Measurements from ENCODE around the gene MEN1. TPM values are rescaled to one million over a fixed set of nuclear protein-coding genes. Genes with fewer than 3 reads are reported as not detected.

MEN1 gene
- total and polyA plus RNA-seq, 2 donors = 11.3 to 17.4 TPM

GRCh38 chr11:64765851-64766665 is 44.3 kb downstream of the MEN1 start:
- Histone ChIP-seq H3K4me3 (ENCODE audit: low read depth, low read length) (no peak overlapping the region), H3K36me3 (ENCODE audit: insufficient read depth) (peaks cover 23% of the 10 kb centered on the region), H3K4me1 (ENCODE audit: insufficient read depth) (no peaks in the 10 kb centered on the region), H3K27ac (ENCODE audit: low read depth) (no peak overlapping the region)
- WGBS = 86% methylated on average over 42 of the region's 42 CpGs
- no peak for DNase-seq (ENCODE audit: extremely low spot score)

GRCh38 chr11:64765291-64765850 is 45.0 kb downstream of the MEN1 start:
- Histone ChIP-seq H3K4me3 (ENCODE audit: low read depth, low read length) (no peak overlapping the region), H3K27ac (ENCODE audit: low read depth) (no peak overlapping the region), H3K36me3 (ENCODE audit: insufficient read depth) (peaks cover 23% of the 10 kb centered on the region), H3K4me1 (ENCODE audit: insufficient read depth) (no peaks in the 10 kb centered on the region)
- WGBS = 88% methylated on average over 30 of the region's 30 CpGs
- no peak for DNase-seq (ENCODE audit: extremely low spot score)

GRCh38 chr11:64764753-64765152 is 45.6 kb downstream of the MEN1 start:
- H3K4me3 ChIP-seq (ENCODE audit: low read depth, low read length) = no peak overlapping the region
- WGBS = 81% methylated on average over 8 of the region's 8 CpGs
- no peak overlapping the region for H3K27ac ChIP-seq (ENCODE audit: low read depth)
- H3K4me1 ChIP-seq (ENCODE audit: insufficient read depth) = no peaks in the 10 kb centered on the region
- H3K36me3 ChIP-seq (ENCODE audit: insufficient read depth) = peaks cover 20% of the 10 kb centered on the region
- no peak for DNase-seq (ENCODE audit: extremely low spot score)

GRCh38 chr11:64764040-64764611 is 46.2 kb downstream of the MEN1 start:
- H3K36me3 ChIP-seq (ENCODE audit: insufficient read depth) = peaks cover 20% of the 10 kb centered on the region
- H3K4me1 ChIP-seq (ENCODE audit: insufficient read depth) = no peaks in the 10 kb centered on the region
- no peak for DNase-seq (ENCODE audit: extremely low spot score)
- 52% methylated on average over 11 of the region's 11 CpGs for WGBS
- H3K4me3 ChIP-seq (ENCODE audit: low read depth, low read length) = no peak overlapping the region
- no peak overlapping the region for H3K27ac ChIP-seq (ENCODE audit: low read depth)

- Histone ChIP-seq H3K4me1 (ENCODE audit: insufficient read depth) (no peaks in the 10 kb centered on the region), H3K36me3 (ENCODE audit: insufficient read depth) (peaks cover 17% of the 10 kb centered on the region), H3K27ac (ENCODE audit: low read depth) (no peak overlapping the region), H3K4me3 (ENCODE audit: low read depth, low read length) (no peak overlapping the region)
- 48% methylated on average over 6 of the region's 6 CpGs for WGBS
- no peak for DNase-seq (ENCODE audit: extremely low spot score)
Measured at GRCh38 chr11:64763526-64764039, 46.8 kb downstream of the MEN1 start.

GRCh38 chr11:64762674-64763525 is 47.5 kb downstream of the MEN1 start:
- WGBS = 45% methylated on average over 13 of the region's 13 CpGs
- no peak overlapping the region for H3K27ac ChIP-seq (ENCODE audit: low read depth)
- peaks cover 12% of the 10 kb centered on the region for H3K36me3 ChIP-seq (ENCODE audit: insufficient read depth)

GRCh38 chr11:64762277-64762673 is 48.1 kb downstream of the MEN1 start:
- no peak overlapping the region for H3K27ac ChIP-seq (ENCODE audit: low read depth)
- H3K4me1 ChIP-seq (ENCODE audit: insufficient read depth) = no peaks in the 10 kb centered on the region
- WGBS = 62% methylated on average over 5 of the region's 5 CpGs
- DNase-seq (ENCODE audit: extremely low spot score) = no peak
- no peak overlapping the region for H3K4me3 ChIP-seq (ENCODE audit: low read depth, low read length)
- peaks cover 7% of the 10 kb centered on the region for H3K36me3 ChIP-seq (ENCODE audit: insufficient read depth)

More at GRCh38 chr11:64762674-64763525, 47.5 kb downstream of the MEN1 start:
- Histone ChIP-seq H3K4me1 (ENCODE audit: insufficient read depth) (no peaks in the 10 kb centered on the region), H3K4me3 (ENCODE audit: low read depth, low read length) (no peak overlapping the region)
- DNase-seq (ENCODE audit: extremely low spot score) = no peak

GRCh38 chr11:64760759-64761420 is 49.5 kb downstream of the MEN1 start:
- no peaks in the 10 kb centered on the region for H3K4me1 ChIP-seq (ENCODE audit: insufficient read depth)
- peaks cover 6% of the 10 kb centered on the region for H3K36me3 ChIP-seq (ENCODE audit: insufficient read depth)
- no peak overlapping the region for H3K4me3 ChIP-seq (ENCODE audit: low read depth, low read length)
- H3K27ac ChIP-seq (ENCODE audit: low read depth) = no peak overlapping the region
- 47% methylated on average over 7 of the region's 7 CpGs for WGBS
- no peak for DNase-seq (ENCODE audit: extremely low spot score)

GRCh38 chr11:64759722-64760719 is 50.3 kb downstream of the MEN1 start, which contains the start of gene PYGM:
Gene PYGM (minus strand): TSS chr11:64759974. CDS start chr11:64759898, 76 bp downstream.
- Histone ChIP-seq H3K4me3 (ENCODE audit: low read depth, low read length) (no peak within 1 kb of the TSS), H3K27ac (ENCODE audit: low read depth) (peak within 1 kb of the TSS; percentile 43), H3K36me3 (ENCODE audit: insufficient read depth) (peaks cover 6% of the 10 kb centered on the region), H3K4me1 (ENCODE audit: insufficient read depth) (no peaks in the 10 kb centered on the region)
- peak; percentile 54 for DNase-seq (ENCODE audit: extremely low spot score)
- whole genome bisulfite sequencing = 23% methylated on average over 24 of the region's 24 CpGs

GRCh38 chr11:64759131-64759721 is 51.1 kb downstream of the MEN1 start:
- Histone ChIP-seq H3K36me3 (ENCODE audit: insufficient read depth) (peaks cover under 1% of the 10 kb centered on the region), H3K4me1 (ENCODE audit: insufficient read depth) (no peaks in the 10 kb centered on the region), H3K27ac (ENCODE audit: low read depth) (peak overlapping the region; percentile 43), H3K4me3 (ENCODE audit: low read depth, low read length) (no peak overlapping the region)
- 38% methylated on average over 21 of the region's 21 CpGs for WGBS
- no peak for DNase-seq (ENCODE audit: extremely low spot score)

GRCh38 chr11:64758330-64759079 is 51.8 kb downstream of the MEN1 start:
- Histone ChIP-seq H3K36me3 (ENCODE audit: insufficient read depth) (no peaks in the 10 kb centered on the region), H3K4me3 (ENCODE audit: low read depth, low read length) (no peak overlapping the region), H3K27ac (ENCODE audit: low read depth) (no peak overlapping the region), H3K4me1 (ENCODE audit: insufficient read depth) (no peaks in the 10 kb centered on the region)
- DNase-seq (ENCODE audit: extremely low spot score) = no peak
- 89% methylated on average over 15 of the region's 15 CpGs for WGBS
